Activated naive CD4-positive, alpha-beta T cell treated with anti-CD3 and anti-CD28 coated beads, Interleukin-2, amount 10 ng/mL, durations not matched to agents 7 days and 5 days (primary cell): ENCODE data around the gene SHKBP1.
"Not testable (repeated sequence)": the region's sequence is repeated elsewhere in the genome, so short reads cannot be mapped to it uniquely, and the experiment has no call there.

Source experiments
- CTCF ChIA-PET: fragments of 350-600 bp; sonication (Branson Sonifier 250); formaldehyde crosslinking; loops from one replicate; lab custom pipeline; 2021; ENCODE audit warnings: antibody characterized with exemption; lab: Charles Lee
- DNase-seq: peaks from one replicate; pipeline ENCODE4 v3.0.0-alpha.2; 2020
- H3K27ac Mint-ChIP-seq: one replicate; pipeline ENCODE4 v1.8.0; 2021; ENCODE audit warnings: mild to moderate bottlenecking, moderate library complexity, mixed read lengths
- H3K27me3 Mint-ChIP-seq: one replicate; pipeline ENCODE4 v1.8.0; 2021; ENCODE audit warnings: mild to moderate bottlenecking, mixed read lengths
- H3K36me3 Mint-ChIP-seq: one replicate; pipeline ENCODE4 v1.8.0; 2021; ENCODE audit warnings: mixed read lengths
- H3K4me1 Mint-ChIP-seq: one replicate; pipeline ENCODE4 v1.8.0; 2021; ENCODE audit warnings: mixed read lengths
- H3K4me3 Mint-ChIP-seq: one replicate; pipeline ENCODE4 v1.8.0; 2021; ENCODE audit warnings: mild to moderate bottlenecking, moderate library complexity, mixed read lengths
- H3K9me3 Mint-ChIP-seq: one replicate; pipeline ENCODE4 v1.8.0; 2021; ENCODE audit warnings: mixed read lengths

Gene SHKBP1

GRCh38 chr19:40576585-40577451 is at the start of gene SHKBP1:
Gene SHKBP1 (plus strand): TSS chr19:40576873. CDS start chr19:40576900, 27 bp downstream.
- peak within 1 kb of the TSS; percentile 83 for H3K27ac Mint-ChIP-seq
- peaks cover 25% of the 10 kb centered on the region for H3K4me1 Mint-ChIP-seq
- no peaks in the 10 kb centered on the region for H3K27me3 Mint-ChIP-seq
- H3K36me3 Mint-ChIP-seq: peaks cover 24% of the 10 kb centered on the region
- CTCF ChIA-PET: interaction anchor here (2.4 kb wide), 1 partner anchor 22 kb away, joined by 5 read pairs; no protein-coding TSS in a partner anchor
- peak within 1 kb of the TSS; percentile 89 for H3K4me3 Mint-ChIP-seq
- H3K9me3 Mint-ChIP-seq: no peaks in the 10 kb centered on the region
- peak; percentile 95 for DNase-seq

DNA sequence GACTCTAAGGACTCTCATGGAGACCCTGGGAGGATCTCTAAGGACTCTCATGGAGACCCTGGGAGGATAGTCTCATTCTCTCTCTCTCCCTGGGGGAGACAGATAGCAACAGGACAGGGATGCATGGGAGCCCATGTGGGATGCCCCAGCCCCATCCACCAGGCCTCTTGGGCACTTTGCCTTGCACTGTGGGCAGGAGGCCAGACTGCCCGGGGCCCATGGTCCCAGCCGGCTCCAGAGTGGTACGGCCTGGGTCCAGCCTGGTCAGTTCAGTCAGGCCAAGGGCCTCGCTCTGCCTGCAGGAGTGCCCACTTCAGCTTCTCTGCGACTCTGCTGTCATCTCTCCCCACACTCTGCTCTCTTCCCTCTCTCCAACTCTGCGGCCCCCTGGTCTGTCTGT is 48.6 kb upstream of the SHKBP1 start:
- Mint-ChIP-seq H3K4me3 (no peak overlapping the region), H3K27ac (no peak overlapping the region), H3K4me1 (peaks cover 14% of the 10 kb centered on the region), H3K9me3 (no peaks in the 10 kb centered on the region), H3K27me3 (peaks cover 65% of the 10 kb centered on the region), H3K36me3 (no peaks in the 10 kb centered on the region)
- no peak for DNase-seq
- CTCF ChIA-PET: interaction anchor here (0.8 kb wide), 1 partner anchor 107 kb away, joined by 3 read pairs; no protein-coding TSS in a partner anchor

DNA sequence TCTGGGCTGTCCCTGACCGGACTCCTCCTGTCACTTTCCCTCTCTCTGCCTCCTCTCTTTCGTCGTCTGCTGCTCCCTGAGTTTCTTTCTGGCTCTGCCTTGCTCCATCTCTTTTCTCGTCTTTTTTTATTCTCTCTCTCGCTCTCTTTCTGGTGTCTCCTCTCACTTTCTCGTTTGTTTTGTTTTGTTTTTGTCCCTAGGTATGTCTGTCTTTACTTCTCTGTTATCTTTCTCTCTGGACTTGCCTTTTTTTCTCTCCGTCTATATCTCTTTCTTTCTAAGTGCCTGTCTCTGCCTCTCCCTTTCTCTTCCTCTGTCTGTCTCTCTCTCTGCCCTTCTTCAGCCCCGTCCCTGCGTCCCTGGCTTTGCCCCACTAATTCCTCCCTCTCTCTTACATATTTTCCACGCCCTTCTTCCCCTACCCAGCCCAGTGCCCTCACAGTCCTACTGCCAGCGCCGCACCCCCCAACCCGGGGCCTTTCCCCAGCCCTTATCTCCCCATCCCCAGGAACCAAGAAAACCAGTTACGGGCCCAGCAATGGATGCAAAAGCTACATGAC is 48.1 kb upstream of the SHKBP1 start:
- Mint-ChIP-seq H3K36me3 (no peaks in the 10 kb centered on the region), H3K27me3 (peaks cover 63% of the 10 kb centered on the region), H3K4me1 (peaks cover 14% of the 10 kb centered on the region), H3K9me3 (no peaks in the 10 kb centered on the region), H3K27ac (peak overlapping the region; percentile 12), H3K4me3 (no peak overlapping the region)
- CTCF ChIA-PET: interaction anchor here (0.7 to 1.0 kb wide), 3 partner anchors 75 to 1356 kb away, joined by 3 to 7 read pairs (median 3); no protein-coding TSS in a partner anchor
- DNase-seq: no peak

- Mint-ChIP-seq H3K27me3 (peaks cover 70% of the 10 kb centered on the region), H3K4me1 (peaks cover 14% of the 10 kb centered on the region), H3K27ac (no peak overlapping the region), H3K4me3 (peak overlapping the region; percentile 30), H3K36me3 (no peaks in the 10 kb centered on the region), H3K9me3 (no peaks in the 10 kb centered on the region)
- peak; percentile 90 for DNase-seq
- CTCF ChIA-PET: interaction anchor here (0.7 to 1.0 kb wide), 4 partner anchors 74 to 1355 kb away, joined by 3 to 7 read pairs (median 4); no protein-coding TSS in a partner anchor
Measured at GRCh38 chr19:40529093-40529954, 47.3 kb upstream of the SHKBP1 start.

- no peaks in the 10 kb centered on the region for H3K36me3 Mint-ChIP-seq
- peaks cover 14% of the 10 kb centered on the region for H3K4me1 Mint-ChIP-seq
- H3K27me3 Mint-ChIP-seq: peaks cover 69% of the 10 kb centered on the region
- CTCF ChIA-PET: interaction anchor here (0.9 kb wide), 1 partner anchor 104 kb away, joined by 4 read pairs; no protein-coding TSS in a partner anchor
- DNase-seq: peak; percentile 56
- no peak overlapping the region for H3K27ac Mint-ChIP-seq
- no peak overlapping the region for H3K4me3 Mint-ChIP-seq
- no peaks in the 10 kb centered on the region for H3K9me3 Mint-ChIP-seq
Measured at GRCh38 chr19:40530091-40530901, 46.4 kb upstream of the SHKBP1 start.

- Mint-ChIP-seq H3K27me3 (peaks cover 67% of the 10 kb centered on the region), H3K27ac (no peak overlapping the region), H3K36me3 (no peaks in the 10 kb centered on the region), H3K4me1 (peaks cover 14% of the 10 kb centered on the region), H3K9me3 (no peaks in the 10 kb centered on the region), H3K4me3 (no peak overlapping the region)
- no peak for DNase-seq
- CTCF ChIA-PET: interaction anchor here (0.6 to 2.3 kb wide), 5 partner anchors 10 to 111 kb away, joined by 3 to 15 read pairs (median 6); no protein-coding TSS in a partner anchor
Measured at GRCh38 chr19:40533508-40533907, 43.2 kb upstream of the SHKBP1 start.

DNA sequence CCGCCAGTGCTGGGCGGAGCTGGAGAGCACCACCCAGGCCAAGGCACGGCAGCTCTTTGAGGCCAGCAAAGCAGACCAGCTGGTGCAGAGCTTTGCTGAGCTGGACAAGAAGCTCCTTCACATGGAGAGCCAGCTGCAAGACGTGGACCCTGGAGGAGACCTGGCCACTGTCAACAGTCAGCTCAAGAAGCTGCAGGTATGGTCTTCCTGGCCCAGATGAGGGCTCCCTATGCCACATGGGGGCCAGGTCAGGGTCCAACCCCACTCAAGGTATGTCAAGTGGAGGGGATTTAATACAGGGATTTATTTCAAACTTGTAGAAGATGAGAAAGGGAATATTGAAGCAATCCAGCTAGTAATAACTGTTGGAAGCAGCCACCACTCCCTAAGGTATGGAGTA is 42.5 kb upstream of the SHKBP1 start:
- Mint-ChIP-seq H3K27ac (no peak overlapping the region), H3K36me3 (no peaks in the 10 kb centered on the region), H3K4me1 (peaks cover 12% of the 10 kb centered on the region), H3K9me3 (no peaks in the 10 kb centered on the region), H3K4me3 (no peak overlapping the region), H3K27me3 (peaks cover 62% of the 10 kb centered on the region)
- CTCF ChIA-PET: interaction anchor here (0.5 kb wide), 1 partner anchor 59 kb away, joined by 3 read pairs; no protein-coding TSS in a partner anchor
- no peak for DNase-seq

DNA sequence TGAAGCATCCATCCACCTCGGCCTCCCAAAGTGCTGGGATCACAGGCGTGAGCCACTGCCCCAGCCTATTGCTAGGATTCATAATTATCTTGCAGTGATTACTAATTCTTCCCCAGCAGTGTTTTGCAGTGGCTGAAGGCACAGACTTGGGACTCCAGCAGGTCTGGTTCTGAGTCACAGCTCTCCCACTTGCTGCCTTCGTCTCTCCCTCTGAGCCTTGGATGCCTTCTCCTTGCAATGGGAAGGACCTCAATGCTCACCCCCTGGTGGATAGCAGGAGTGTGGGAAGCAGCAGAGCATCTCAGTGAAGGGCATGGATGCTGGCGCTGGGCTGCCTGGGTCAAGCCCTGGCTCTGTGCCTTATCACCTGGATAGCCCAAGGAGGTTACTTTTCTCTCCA is 37.6 kb upstream of the SHKBP1 start:
- CTCF ChIA-PET: no interaction called here
- Mint-ChIP-seq H3K9me3 (no peaks in the 10 kb centered on the region), H3K27me3 (peaks cover 42% of the 10 kb centered on the region), H3K4me1 (no peaks in the 10 kb centered on the region), H3K27ac (no peak overlapping the region), H3K36me3 (no peaks in the 10 kb centered on the region), H3K4me3 (no peak overlapping the region)
- DNase-seq: no peak

- Mint-ChIP-seq H3K27ac (no peak overlapping the region), H3K27me3 (peaks cover 40% of the 10 kb centered on the region), H3K9me3 (peaks cover 5% of the 10 kb centered on the region), H3K4me3 (no peak overlapping the region), H3K4me1 (no peaks in the 10 kb centered on the region), H3K36me3 (no peaks in the 10 kb centered on the region)
- DNase-seq: no peak
- CTCF ChIA-PET: interaction anchor here (0.8 to 3.6 kb wide), 5 partner anchors 9 to 61 kb away, joined by 3 to 13 read pairs (median 4); no protein-coding TSS in a partner anchor
Measured at GRCh38 chr19:40542202-40542859, 34.3 kb upstream of the SHKBP1 start.

DNA sequence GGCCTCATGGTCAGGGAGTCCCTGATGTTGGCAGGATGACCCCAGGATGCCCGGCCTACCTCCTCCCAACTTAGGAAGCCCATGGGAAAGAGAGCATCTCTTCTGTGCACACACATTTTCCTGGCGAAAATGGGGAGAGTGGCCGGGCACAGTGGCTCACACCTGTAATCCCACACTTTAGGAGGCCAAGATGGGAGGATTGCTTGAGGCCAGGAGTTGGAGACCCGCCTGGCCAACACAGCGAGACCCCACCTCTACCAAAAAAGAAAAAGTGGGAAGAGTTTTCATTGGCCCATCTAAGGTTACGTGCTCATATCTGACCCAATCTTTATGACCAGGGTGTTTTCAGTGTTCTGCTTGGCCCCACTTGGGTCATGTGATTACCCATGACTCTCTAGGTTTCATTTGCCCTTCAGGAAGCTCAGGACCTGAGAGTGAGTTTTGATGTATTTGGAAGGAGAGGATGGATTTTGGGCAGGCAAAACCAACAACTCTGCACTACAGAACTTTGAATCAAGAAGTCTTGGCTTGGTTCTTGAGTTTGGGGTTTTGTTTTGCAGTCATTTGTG is 33.6 kb upstream of the SHKBP1 start:
- CTCF ChIA-PET: interaction anchor here (0.8 to 3.6 kb wide), 4 partner anchors 8 to 60 kb away, joined by 3 to 13 read pairs (median 8); no protein-coding TSS in a partner anchor
- peaks cover 38% of the 10 kb centered on the region for H3K27me3 Mint-ChIP-seq
- no peak for DNase-seq
- H3K27ac Mint-ChIP-seq: no peak overlapping the region
- H3K4me3 Mint-ChIP-seq: no peak overlapping the region
- no peaks in the 10 kb centered on the region for H3K4me1 Mint-ChIP-seq
- peaks cover 5% of the 10 kb centered on the region for H3K9me3 Mint-ChIP-seq
- no peaks in the 10 kb centered on the region for H3K36me3 Mint-ChIP-seq

GRCh38 chr19:40546153-40546841 is 30.4 kb upstream of the SHKBP1 start:
- DNase-seq, H3K9me3 Mint-ChIP-seq, H3K27ac Mint-ChIP-seq, H3K4me1 Mint-ChIP-seq, CTCF ChIA-PET, H3K36me3 Mint-ChIP-seq, H3K4me3 Mint-ChIP-seq: not testable (repeated sequence)
- H3K27me3 Mint-ChIP-seq: peaks cover 61% of the 10 kb centered on the region

- not testable (repeated sequence) for H3K4me3 Mint-ChIP-seq, H3K36me3 Mint-ChIP-seq, H3K4me1 Mint-ChIP-seq, H3K9me3 Mint-ChIP-seq, H3K27ac Mint-ChIP-seq, DNase-seq
- CTCF ChIA-PET: interaction anchor here (1.4 kb wide), 1 partner anchor 15 kb away, joined by 5 read pairs; no protein-coding TSS in a partner anchor
- peaks cover 59% of the 10 kb centered on the region for H3K27me3 Mint-ChIP-seq
Measured at GRCh38 chr19:40547190-40547589, 29.5 kb upstream of the SHKBP1 start.
